ENCODE measurements around the gene ERN1. TPM values are rescaled to one million over a fixed set of nuclear protein-coding genes. Genes with fewer than 3 reads are reported as not detected.

ERN1 gene
- total and polyA plus RNA-seq, 2 of the 13 experiments (the other 11 are each of a cell fraction or from before 2014, with no cell fraction given), result 6.0 to 12.7 TPM

- no peak for FAIRE-seq
- ChIA-PET CTCF (ENCODE audit: low intra/inter-chr PET ratio, low total read pairs) (no interaction called here), POLR2A (no interaction called here)
- no peak overlapping the region for H3K4me2 ChIP-seq (ENCODE audit: low read depth, low read length)
- no TSS peak for BruUV-seq (replicated peaks)
- no peak overlapping the region for H3K4me3 ChIP-seq (replicated peaks in 1 of 3; ENCODE audit: insufficient read depth in 1 of 3, low read depth in 2 of 3, low read length in 3 of 3)
- TF ChIP-seq ADNP (CRISPR knock-in tag; IDR thresholded peaks at IDR 0.05) (no peak), KDM2A (CRISPR knock-in tag; IDR thresholded peaks at IDR 0.05; ENCODE audit: borderline replicate concordance, low read depth) (no peak), ZBTB20 (CRISPR knock-in tag; IDR thresholded peaks at IDR 0.05; ENCODE audit: borderline replicate concordance, low read depth) (no peak), NR2C2 (CRISPR knock-in tag; IDR thresholded peaks at IDR 0.05; ENCODE audit: borderline replicate concordance) (no peak), NRL (CRISPR knock-in tag; IDR thresholded peaks at IDR 0.05; ENCODE audit: borderline replicate concordance) (no peak)
- TF ChIP-seq, protein P1, sequence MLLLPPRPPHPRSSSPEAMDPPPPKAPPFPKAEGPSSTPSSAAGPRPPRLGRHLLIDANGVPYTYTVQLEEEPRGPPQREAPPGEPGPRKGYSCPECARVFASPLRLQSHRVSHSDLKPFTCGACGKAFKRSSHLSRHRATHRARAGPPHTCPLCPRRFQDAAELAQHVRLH (CRISPR knock-in tag; IDR thresholded peaks at IDR 0.05; ENCODE audit: borderline replicate concordance, low read depth), result no peak
- H3K36me3 ChIP-seq (replicated peaks in 1 of 2; ENCODE audit: control insufficient read depth in 1 of 2, insufficient read depth in 2 of 2, low read length in 2 of 2), result no peaks in the 10 kb centered on the region
- in situ Hi-C loops (cut with HindIII; ENCODE audit: extremely low pct_ligation_motif_present, low pct_unique_long_range_greater_than_20kb) (no loop called here), intact Hi-C loops (cut with micrococcal nuclease; ENCODE audit: unreplicated experiment) (no loop called here)
- no peaks in the 10 kb centered on the region for H4K20me1 ChIP-seq (ENCODE audit: insufficient read depth, low read length)
- no peaks in the 10 kb centered on the region for H3K79me2 ChIP-seq (ENCODE audit: insufficient read depth, low read length)
- no peak overlapping the region for H2AFZ ChIP-seq (ENCODE audit: low read length)
- H3K27ac ChIP-seq (ENCODE audit: extremely low read length, insufficient read depth, low read length), result no peak overlapping the region
- H3K9ac ChIP-seq (ENCODE audit: insufficient read depth, low read depth, low read length), result no peak overlapping the region
- H3K4me1 ChIP-seq (ENCODE audit: insufficient read depth, low read length), result peaks cover 38% of the 10 kb centered on the region
- H3K9me3 ChIP-seq (ENCODE audit: low read length), result no peaks in the 10 kb centered on the region
- WGBS (ENCODE audit: low lambda C conversion rate), result 46% methylated on average over 11 of the region's 11 CpGs
- H3K27me3 ChIP-seq (ENCODE audit: control insufficient read depth in 1 of 2, insufficient read depth in 2 of 2, low read length in 2 of 2), result peaks cover 13 to 49% of the 10 kb centered on the region in 2 experiments; a peak in 4 of 5 replicates
- ATAC-seq, result no peak
- no peak for DNase-seq (ENCODE audit: low spot score)
Measured at GRCh38 chr17:63996430-63997182, 133.3 kb downstream of the ERN1 start.

GRCh38 chr17:63995626-63996025 lies 134.3 kb downstream of the ERN1 start:
- Histone ChIP-seq H3K4me2 (ENCODE audit: low read depth, low read length) (no peak overlapping the region), H3K9ac (ENCODE audit: insufficient read depth, low read depth, low read length) (no peak overlapping the region), H4K20me1 (ENCODE audit: insufficient read depth, low read length) (no peaks in the 10 kb centered on the region), H3K36me3 (replicated peaks in 1 of 2; ENCODE audit: control insufficient read depth in 1 of 2, insufficient read depth in 2 of 2, low read length in 2 of 2) (no peaks in the 10 kb centered on the region), H3K27me3 (ENCODE audit: control insufficient read depth in 1 of 2, insufficient read depth in 2 of 2, low read length in 2 of 2) (peaks cover 15 to 51% of the 10 kb centered on the region in 2 experiments; a peak in 4 of 5 replicates), H3K9me3 (ENCODE audit: low read length) (no peaks in the 10 kb centered on the region), H3K79me2 (ENCODE audit: insufficient read depth, low read length) (no peaks in the 10 kb centered on the region), H3K4me1 (ENCODE audit: insufficient read depth, low read length) (peaks cover 29% of the 10 kb centered on the region), H2AFZ (ENCODE audit: low read length) (no peak overlapping the region), H3K27ac (ENCODE audit: extremely low read length, insufficient read depth, low read length) (no peak overlapping the region), H3K4me3 (replicated peaks in 1 of 3; ENCODE audit: insufficient read depth in 1 of 3, low read depth in 2 of 3, low read length in 3 of 3) (no peak overlapping the region)
- ChIA-PET POLR2A (no interaction called here), CTCF (ENCODE audit: low intra/inter-chr PET ratio, low total read pairs) (no interaction called here)
- in situ Hi-C loops (cut with HindIII; ENCODE audit: extremely low pct_ligation_motif_present, low pct_unique_long_range_greater_than_20kb), result no loop called here
- no peak for DNase-seq (ENCODE audit: low spot score)
- WGBS (ENCODE audit: low lambda C conversion rate), result 31% methylated on average over 5 of the region's 5 CpGs
- FAIRE-seq, result no peak
- TF ChIP-seq ZNF138 (CRISPR knock-in tag; IDR thresholded peaks at IDR 0.05; ENCODE audit: low read depth) (no peak), LBX2 (CRISPR knock-in tag; IDR thresholded peaks at IDR 0.05; ENCODE audit: borderline replicate concordance) (no peak), ZNF501 (CRISPR knock-in tag; IDR thresholded peaks at IDR 0.05) (no peak), MAZ (IDR thresholded peaks at IDR 0.05; ENCODE audit: borderline replicate concordance, low read depth, low read length) (no peak), MAZ (CRISPR knock-in tag; IDR thresholded peaks at IDR 0.05; ENCODE audit: low read depth) (no peak), JUND (CRISPR knock-in tag; IDR thresholded peaks at IDR 0.05) (no peak), ZNF644 (CRISPR knock-in tag; IDR thresholded peaks at IDR 0.05; ENCODE audit: low read depth) (no peak), TFDP1 (CRISPR knock-in tag; IDR thresholded peaks at IDR 0.05; ENCODE audit: borderline replicate concordance) (no peak), ZNF292 (CRISPR knock-in tag; IDR thresholded peaks at IDR 0.05; ENCODE audit: borderline replicate concordance, low read depth) (no peak), ZNF331 (CRISPR knock-in tag; IDR thresholded peaks at IDR 0.05) (no peak)
- ATAC-seq, result no peak
- BruUV-seq (replicated peaks), result no TSS peak
- intact Hi-C loops (cut with micrococcal nuclease; ENCODE audit: unreplicated experiment), result no loop called here

All from HepG2 (cell line).